ENCODE results near the gene EHBP1L1. TPM values are rescaled to one million over a fixed set of nuclear protein-coding genes. Genes with fewer than 3 reads are reported as not detected.

Gene EHBP1L1
- total RNA-seq, 1 donor from 2014 or later = 42.6 TPM

- TF ChIP-seq, protein P1, sequence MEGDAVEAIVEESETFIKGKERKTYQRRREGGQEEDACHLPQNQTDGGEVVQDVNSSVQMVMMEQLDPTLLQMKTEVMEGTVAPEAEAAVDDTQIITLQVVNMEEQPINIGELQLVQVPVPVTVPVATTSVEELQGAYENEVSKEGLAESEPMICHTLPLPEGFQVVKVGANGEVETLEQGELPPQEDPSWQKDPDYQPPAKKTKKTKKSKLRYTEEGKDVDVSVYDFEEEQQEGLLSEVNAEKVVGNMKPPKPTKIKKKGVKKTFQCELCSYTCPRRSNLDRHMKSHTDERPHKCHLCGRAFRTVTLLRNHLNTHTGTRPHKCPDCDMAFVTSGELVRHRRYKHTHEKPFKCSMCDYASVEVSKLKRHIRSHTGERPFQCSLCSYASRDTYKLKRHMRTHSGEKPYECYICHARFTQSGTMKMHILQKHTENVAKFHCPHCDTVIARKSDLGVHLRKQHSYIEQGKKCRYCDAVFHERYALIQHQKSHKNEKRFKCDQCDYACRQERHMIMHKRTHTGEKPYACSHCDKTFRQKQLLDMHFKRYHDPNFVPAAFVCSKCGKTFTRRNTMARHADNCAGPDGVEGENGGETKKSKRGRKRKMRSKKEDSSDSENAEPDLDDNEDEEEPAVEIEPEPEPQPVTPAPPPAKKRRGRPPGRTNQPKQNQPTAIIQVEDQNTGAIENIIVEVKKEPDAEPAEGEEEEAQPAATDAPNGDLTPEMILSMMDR (IDR thresholded peaks at IDR 0.05) = no peak
Measured at GRCh38 chr11:65615950-65616574, 40.2 kb downstream of the EHBP1L1 start.

DNA sequence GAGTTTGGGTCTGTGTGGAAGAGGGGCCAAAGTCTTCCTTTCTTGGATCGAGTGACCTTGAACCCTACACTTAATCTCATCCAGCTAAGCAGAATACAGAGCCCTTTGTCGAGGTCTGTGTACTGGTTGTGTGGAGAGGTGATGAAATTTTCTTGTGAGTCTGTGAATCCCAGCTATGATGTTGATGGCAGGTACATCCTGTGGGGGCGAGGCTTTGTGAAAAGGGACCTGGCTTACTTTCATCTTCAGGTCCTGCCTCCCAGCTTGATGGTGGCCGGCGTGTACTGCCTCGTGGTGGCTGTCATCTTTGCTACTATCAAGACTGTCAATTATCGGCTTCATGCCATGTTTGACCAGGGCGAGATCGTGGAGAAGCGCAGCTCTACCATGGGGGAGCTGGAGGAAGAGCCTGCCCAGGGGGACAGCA lies 40.7 kb downstream of the EHBP1L1 start:
- no peaks in the 10 kb centered on the region for H3K27me3 Mint-ChIP-seq (ENCODE audit: unreplicated experiment)
- H3K4me3 Mint-ChIP-seq (ENCODE audit: unreplicated experiment) = peak overlapping the region; percentile 84
- H3K27ac Mint-ChIP-seq (ENCODE audit: unreplicated experiment) = peak overlapping the region; percentile 75
- peaks cover 15% of the 10 kb centered on the region for H3K36me3 Mint-ChIP-seq (ENCODE audit: unreplicated experiment)
- H3K9me3 Mint-ChIP-seq (ENCODE audit: unreplicated experiment) = no peaks in the 10 kb centered on the region
- DNase-seq (ENCODE audit: extremely low spot score, unreplicated experiment) = no peak
- peaks cover 22% of the 10 kb centered on the region for H3K4me1 Mint-ChIP-seq (ENCODE audit: unreplicated experiment)
- TF ChIP-seq, protein P1 (IDR thresholded peaks at IDR 0.05) = no peak

More at GRCh38 chr11:65615950-65616574, 40.2 kb downstream of the EHBP1L1 start:
- no peaks in the 10 kb centered on the region for H3K9me3 Mint-ChIP-seq (ENCODE audit: unreplicated experiment)
- H3K36me3 Mint-ChIP-seq (ENCODE audit: unreplicated experiment) = peaks cover 14% of the 10 kb centered on the region
- peaks cover 26% of the 10 kb centered on the region for H3K4me1 Mint-ChIP-seq (ENCODE audit: unreplicated experiment)
- no peak for DNase-seq (ENCODE audit: extremely low spot score, unreplicated experiment)
- no peaks in the 10 kb centered on the region for H3K27me3 Mint-ChIP-seq (ENCODE audit: unreplicated experiment)
- peak overlapping the region; percentile 94 for H3K27ac Mint-ChIP-seq (ENCODE audit: unreplicated experiment)
- H3K4me3 Mint-ChIP-seq (ENCODE audit: unreplicated experiment) = peak overlapping the region; percentile 89

GRCh38 chr11:65617136-65617850 lies 41.4 kb downstream of the EHBP1L1 start:
- DNase-seq (ENCODE audit: extremely low spot score, unreplicated experiment) = no peak
- H3K27me3 Mint-ChIP-seq (ENCODE audit: unreplicated experiment) = no peaks in the 10 kb centered on the region
- H3K9me3 Mint-ChIP-seq (ENCODE audit: unreplicated experiment) = no peaks in the 10 kb centered on the region
- H3K27ac Mint-ChIP-seq (ENCODE audit: unreplicated experiment) = peak overlapping the region; percentile 75
- H3K4me3 Mint-ChIP-seq (ENCODE audit: unreplicated experiment) = peak overlapping the region; percentile 84
- peaks cover 15% of the 10 kb centered on the region for H3K4me1 Mint-ChIP-seq (ENCODE audit: unreplicated experiment)
- H3K36me3 Mint-ChIP-seq (ENCODE audit: unreplicated experiment) = peaks cover 18% of the 10 kb centered on the region
- TF ChIP-seq, protein P1 (IDR thresholded peaks at IDR 0.05) = no peak

- no peaks in the 10 kb centered on the region for H3K27me3 Mint-ChIP-seq (ENCODE audit: unreplicated experiment)
- TF ChIP-seq, protein P1 (IDR thresholded peaks at IDR 0.05) = no peak
- H3K4me3 Mint-ChIP-seq (ENCODE audit: unreplicated experiment) = no peak overlapping the region
- no peak overlapping the region for H3K27ac Mint-ChIP-seq (ENCODE audit: unreplicated experiment)
- peaks cover 20% of the 10 kb centered on the region for H3K36me3 Mint-ChIP-seq (ENCODE audit: unreplicated experiment)
- H3K9me3 Mint-ChIP-seq (ENCODE audit: unreplicated experiment) = no peaks in the 10 kb centered on the region
- no peak for DNase-seq (ENCODE audit: extremely low spot score, unreplicated experiment)
- peaks cover 10% of the 10 kb centered on the region for H3K4me1 Mint-ChIP-seq (ENCODE audit: unreplicated experiment)
Measured at GRCh38 chr11:65617990-65618751, 42.3 kb downstream of the EHBP1L1 start.

GRCh38 chr11:65618763-65619162 lies 42.9 kb downstream of the EHBP1L1 start:
- no peak overlapping the region for H3K4me3 Mint-ChIP-seq (ENCODE audit: unreplicated experiment)
- no peaks in the 10 kb centered on the region for H3K27me3 Mint-ChIP-seq (ENCODE audit: unreplicated experiment)
- TF ChIP-seq, protein P1 (IDR thresholded peaks at IDR 0.05) = no peak
- peaks cover 20% of the 10 kb centered on the region for H3K36me3 Mint-ChIP-seq (ENCODE audit: unreplicated experiment)
- DNase-seq (ENCODE audit: extremely low spot score, unreplicated experiment) = no peak
- peaks cover 8% of the 10 kb centered on the region for H3K4me1 Mint-ChIP-seq (ENCODE audit: unreplicated experiment)
- no peak overlapping the region for H3K27ac Mint-ChIP-seq (ENCODE audit: unreplicated experiment)
- H3K9me3 Mint-ChIP-seq (ENCODE audit: unreplicated experiment) = no peaks in the 10 kb centered on the region

Measured in osteocyte (in vitro differentiated cells).